Mammary epithelial cell (primary cell): ENCODE data around the gene MSLN.

Source experiments
- EZH2 ChIP-seq: IDR thresholded peaks from 2 replicates; pipeline ENCODE4 v1.6.1; 2012; ENCODE audit warnings: low read length, inconsistent platforms, borderline replicate concordance
- TF ChIP-seq, protein P1 (sequence below), 2 donors: IDR thresholded peaks in 1 of 2; conservative IDR thresholded peaks in 1 of 2; 2 replicates each; pipeline ENCODE4 v1.5.1; 2011 to 2012; ENCODE audit warnings: inconsistent platforms in 2 of 2, low read length in 2 of 2, mild to moderate bottlenecking in 2 of 2, control low read depth in 1 of 2, low read depth in 1 of 2; ENCODE audit not compliant: insufficient read depth in 1 of 2; ENCODE audit errors: extremely low read depth in 1 of 2

DNA sequence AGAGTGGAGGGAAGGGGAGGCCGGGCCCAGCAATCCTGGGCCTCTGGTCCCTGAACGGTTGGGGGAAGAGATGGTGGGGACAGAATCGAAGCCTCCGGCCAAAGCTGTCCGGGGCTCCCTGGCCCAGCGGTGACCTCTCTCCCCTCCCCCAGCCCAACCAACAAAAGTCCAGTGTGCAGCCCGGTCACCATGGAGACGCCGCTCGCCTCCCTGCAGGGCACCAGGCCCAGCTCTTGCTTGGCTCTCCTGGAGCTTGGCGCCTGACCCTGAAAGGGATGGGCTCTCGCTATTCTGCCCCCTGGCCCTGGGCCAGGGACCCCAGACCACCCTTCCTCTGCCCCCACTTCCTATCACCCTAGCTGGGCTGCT lies 44.4 kb upstream of the MSLN start:
- TF ChIP-seq, protein P1, sequence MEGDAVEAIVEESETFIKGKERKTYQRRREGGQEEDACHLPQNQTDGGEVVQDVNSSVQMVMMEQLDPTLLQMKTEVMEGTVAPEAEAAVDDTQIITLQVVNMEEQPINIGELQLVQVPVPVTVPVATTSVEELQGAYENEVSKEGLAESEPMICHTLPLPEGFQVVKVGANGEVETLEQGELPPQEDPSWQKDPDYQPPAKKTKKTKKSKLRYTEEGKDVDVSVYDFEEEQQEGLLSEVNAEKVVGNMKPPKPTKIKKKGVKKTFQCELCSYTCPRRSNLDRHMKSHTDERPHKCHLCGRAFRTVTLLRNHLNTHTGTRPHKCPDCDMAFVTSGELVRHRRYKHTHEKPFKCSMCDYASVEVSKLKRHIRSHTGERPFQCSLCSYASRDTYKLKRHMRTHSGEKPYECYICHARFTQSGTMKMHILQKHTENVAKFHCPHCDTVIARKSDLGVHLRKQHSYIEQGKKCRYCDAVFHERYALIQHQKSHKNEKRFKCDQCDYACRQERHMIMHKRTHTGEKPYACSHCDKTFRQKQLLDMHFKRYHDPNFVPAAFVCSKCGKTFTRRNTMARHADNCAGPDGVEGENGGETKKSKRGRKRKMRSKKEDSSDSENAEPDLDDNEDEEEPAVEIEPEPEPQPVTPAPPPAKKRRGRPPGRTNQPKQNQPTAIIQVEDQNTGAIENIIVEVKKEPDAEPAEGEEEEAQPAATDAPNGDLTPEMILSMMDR (conservative IDR thresholded peaks at IDR 0.05 in 1 of 2, IDR thresholded peaks at IDR 0.05 in 1 of 2; ENCODE audit: extremely low read depth in 1 of 2, insufficient read depth in 1 of 2, low read depth in 1 of 2, low read length in 2 of 2), result no peak
- TF ChIP-seq EZH2, result no peak
